T follicular helper cell (primary cell): ENCODE data around the gene CEP295NL.

Experiments
- DNase-seq: peaks from one replicate; pipeline ENCODE4 v3.0.0-alpha.2; 2020; ENCODE audit warnings: low read depth

Gene CEP295NL

GRCh38 chr17:78865682-78866390, 37.2 kb downstream of the CEP295NL start:
- DNase-seq, result peak; percentile 44

GRCh38 chr17:78864117-78864516, 38.9 kb downstream of the CEP295NL start:
- no peak for DNase-seq

- no peak for DNase-seq
Measured at GRCh38 chr17:78862073-78863023, 40.7 kb downstream of the CEP295NL start.

GRCh38 chr17:78861229-78861628, 41.8 kb downstream of the CEP295NL start:
- DNase-seq, result no peak

- no peak for DNase-seq
Measured at GRCh38 chr17:78859051-78859450, 44.0 kb downstream of the CEP295NL start.

GRCh38 chr17:78857266-78857665, 45.7 kb downstream of the CEP295NL start:
- DNase-seq, result no peak

- no peak for DNase-seq
Measured at GRCh38 chr17:78855561-78856165, 47.3 kb downstream of the CEP295NL start.

GRCh38 chr17:78854508-78854907, 48.5 kb downstream of the CEP295NL start:
- no peak for DNase-seq

GRCh38 chr17:78853926-78854394, 49.0 kb downstream of the CEP295NL start:
- DNase-seq, result no peak

GRCh38 chr17:78852709-78853121, 50.3 kb downstream of the CEP295NL start:
- no peak for DNase-seq

GRCh38 chr17:78849026-78849425, 54.0 kb downstream of the CEP295NL start:
- DNase-seq, result no peak

- no peak for DNase-seq
Measured at GRCh38 chr17:78847052-78847451, 55.9 kb downstream of the CEP295NL start.

- no peak for DNase-seq
Measured at GRCh38 chr17:78844301-78845005, 58.5 kb downstream of the CEP295NL start.

GRCh38 chr17:78842881-78843565, 60.0 kb downstream of the CEP295NL start:
- peak; percentile 45 for DNase-seq

GRCh38 chr17:78840780-78841611, 62.0 kb downstream of the CEP295NL start, which contains the start of gene USP36:
Gene USP36 (minus strand): TSS chr17:78840814. CDS start chr17:78836363, 4,451 bp downstream.
- peak; percentile 100 for DNase-seq
